Urinary bladder (tissue), 4 donors: ENCODE measurements around the gene RPS6KA3. TPM values are rescaled to one million over a fixed set of nuclear protein-coding genes. Genes with fewer than 3 reads are reported as not detected.
"Not testable (repeated sequence)": the region's sequence is repeated elsewhere in the genome, so short reads cannot be mapped to it uniquely, and the experiment has no call there.

ENCODE experiments used
- DNase-seq: peaks from one replicate; pipeline ENCODE4 v3.0.0-alpha.2; 2015; ENCODE audit errors: extremely low spot score
- H3K27ac ChIP-seq: one replicate; pipeline ENCODE4 v1.5.1; 2013; ENCODE audit warnings: low read depth, mild to moderate bottlenecking, moderate library complexity
- H3K36me3 ChIP-seq: one replicate; pipeline ENCODE4 v1.6.1; 2013; ENCODE audit warnings: mild to moderate bottlenecking, moderate library complexity; ENCODE audit not compliant: insufficient read depth
- H3K4me1 ChIP-seq: one replicate; pipeline ENCODE4 v1.6.1; 2013; ENCODE audit warnings: mild to moderate bottlenecking, moderate library complexity; ENCODE audit not compliant: insufficient read depth
- H3K4me3 ChIP-seq: one replicate; pipeline ENCODE4 v1.5.1; 2013; ENCODE audit warnings: low read depth, low read length
- WGBS: extraction: QIAGEN DNeasy Blood & Tissue Kit; methylation state at CpG from one replicate; pipeline ENCODE4 v1.1.7; 2013; 5-methylcytosine and 5-hydroxymethylcytosine counted together
- polyA plus RNA-seq: library from polyadenylated mRNA; stranded (reverse); fragments of 200-250 nt; gene quantifications from one replicate; pipeline ENCODE4 v1.2.3, GENCODE V29; 2013
- total RNA-seq: library from RNA; depleted of rRNA; stranded (reverse); fragments of >200 nt; gene quantifications from one replicate; pipeline ENCODE4 v1.2.3, GENCODE V29; 2014
- donor health status: healthy with polysubstance abuse.
- donor health status: healthy.

The RPS6KA3 gene
- total and polyA plus RNA-seq, 2 donors, result 20.2 to 65.8 TPM

DNA sequence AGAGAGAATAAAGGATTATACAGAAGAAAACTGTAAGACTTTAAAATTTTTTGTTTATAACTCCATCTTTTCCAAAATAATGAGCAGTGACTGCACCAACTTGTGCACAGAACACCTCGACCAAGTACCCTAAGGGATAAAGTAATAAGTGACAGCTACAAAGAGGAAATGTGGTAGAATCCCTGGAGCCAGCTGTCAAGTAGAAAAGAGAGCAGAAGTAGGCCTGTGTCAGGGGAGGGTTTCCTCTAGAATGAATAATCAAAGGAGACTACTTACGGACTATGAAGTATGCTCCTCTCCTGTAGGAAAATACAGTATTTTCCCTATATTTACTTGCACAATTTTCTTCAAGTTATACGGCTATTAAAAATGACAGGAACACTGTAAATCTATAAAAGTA, 126.3 kb downstream of the RPS6KA3 start:
- DNase-seq, result no peak
- Histone ChIP-seq H3K27ac (no peak overlapping the region), H3K36me3 (no peaks in the 10 kb centered on the region), H3K4me3 (peak overlapping the region; percentile 14), H3K4me1 (no peaks in the 10 kb centered on the region)
- WGBS, result 3% methylated on average over 3 of the region's 3 CpGs

DNA sequence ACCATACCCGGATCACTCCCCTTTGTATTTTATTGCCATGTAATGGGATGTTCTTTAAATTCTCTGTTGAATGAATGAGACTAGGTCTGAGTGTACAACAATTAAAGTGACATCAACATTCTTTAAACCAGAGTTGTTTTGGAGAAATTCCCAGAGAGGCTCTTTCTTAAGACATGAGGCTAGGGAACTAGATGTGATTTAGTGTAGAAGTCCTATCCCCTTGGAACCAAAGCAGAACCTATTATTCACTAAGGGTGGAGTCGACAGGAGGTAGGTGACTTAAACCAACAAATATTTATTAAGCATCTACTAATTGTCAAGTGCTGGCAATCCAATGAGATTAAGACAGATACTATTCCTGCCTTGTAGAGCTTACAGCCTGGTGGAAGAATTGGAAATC, 126.7 kb downstream of the RPS6KA3 start:
- 35% methylated on average over 2 of the region's 2 CpGs for WGBS
- Histone ChIP-seq H3K27ac (no peak overlapping the region), H3K4me3 (peak overlapping the region; percentile 14), H3K4me1 (no peaks in the 10 kb centered on the region), H3K36me3 (no peaks in the 10 kb centered on the region)
- DNase-seq, result no peak

DNA sequence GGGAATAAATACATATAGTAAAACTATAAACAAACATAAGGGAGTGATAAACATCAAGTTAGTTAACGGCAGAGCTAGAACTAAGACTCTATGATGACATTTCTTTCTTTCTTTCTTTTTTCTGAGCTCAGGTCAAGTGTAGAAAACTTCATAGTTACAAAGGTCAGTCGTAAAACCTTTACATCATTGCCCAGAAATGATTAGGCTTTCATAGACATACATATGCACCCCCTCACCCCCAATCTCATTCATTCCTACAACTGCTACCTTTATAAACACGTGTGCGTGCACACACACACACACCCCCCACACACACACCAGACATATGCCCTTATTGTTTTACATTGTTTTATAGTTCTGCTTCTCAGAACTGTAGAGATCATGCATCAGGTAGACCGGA, 130.8 kb downstream of the RPS6KA3 start:
- Histone ChIP-seq H3K4me3 (no peak overlapping the region), H3K27ac (no peak overlapping the region), H3K4me1 (no peaks in the 10 kb centered on the region), H3K36me3 (peaks cover 2% of the 10 kb centered on the region)
- no peak for DNase-seq
- WGBS, result 72% methylated on average over 5 of the region's 5 CpGs

DNA sequence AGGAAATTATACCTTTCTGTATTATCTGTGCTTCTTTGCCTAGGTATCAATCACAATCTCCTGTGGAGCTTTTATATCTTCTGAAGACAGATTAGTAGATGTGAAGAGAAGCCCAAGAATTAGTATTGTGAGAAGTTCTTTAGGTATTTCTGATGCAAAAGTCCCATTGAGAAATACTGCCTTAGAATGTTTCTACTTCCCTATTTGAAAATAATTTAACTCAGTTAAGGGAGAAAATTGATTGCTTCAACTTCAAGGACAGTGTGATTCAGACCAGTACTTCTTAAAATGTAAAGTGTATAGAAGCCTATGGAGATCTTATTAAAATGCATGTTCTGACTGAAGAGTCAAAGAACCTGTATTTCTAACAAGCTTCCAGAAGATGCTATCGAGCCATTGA, 134.0 kb downstream of the RPS6KA3 start:
- Histone ChIP-seq H3K4me3 (no peak overlapping the region), H3K36me3 (peaks cover 2% of the 10 kb centered on the region), H3K27ac (no peak overlapping the region), H3K4me1 (no peaks in the 10 kb centered on the region)
- WGBS, result 85% methylated on average over 1 of the region's 1 CpG
- DNase-seq, result no peak

DNA sequence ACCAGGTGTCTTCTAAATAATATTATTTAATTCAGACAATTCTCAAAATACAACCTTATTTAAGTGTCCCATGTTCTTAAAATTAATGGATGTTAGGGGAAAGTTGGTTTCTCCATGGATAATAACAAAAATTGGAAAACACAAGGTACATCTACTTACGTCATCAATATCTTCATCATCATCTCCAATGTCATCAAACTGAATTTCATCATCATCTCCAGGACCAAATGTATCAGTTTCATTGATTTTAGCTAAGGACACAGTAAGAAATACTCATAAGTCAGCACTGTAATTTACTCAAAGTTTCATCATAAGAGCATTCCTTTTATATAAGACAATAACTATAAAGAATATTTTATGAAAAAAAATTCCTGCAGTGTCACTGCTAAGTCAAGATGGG, 136.4 kb downstream of the RPS6KA3 start:
- WGBS, result 91% methylated on average over 1 of the region's 1 CpG
- Histone ChIP-seq H3K36me3 (peaks cover 2% of the 10 kb centered on the region), H3K4me1 (no peaks in the 10 kb centered on the region)

DNA sequence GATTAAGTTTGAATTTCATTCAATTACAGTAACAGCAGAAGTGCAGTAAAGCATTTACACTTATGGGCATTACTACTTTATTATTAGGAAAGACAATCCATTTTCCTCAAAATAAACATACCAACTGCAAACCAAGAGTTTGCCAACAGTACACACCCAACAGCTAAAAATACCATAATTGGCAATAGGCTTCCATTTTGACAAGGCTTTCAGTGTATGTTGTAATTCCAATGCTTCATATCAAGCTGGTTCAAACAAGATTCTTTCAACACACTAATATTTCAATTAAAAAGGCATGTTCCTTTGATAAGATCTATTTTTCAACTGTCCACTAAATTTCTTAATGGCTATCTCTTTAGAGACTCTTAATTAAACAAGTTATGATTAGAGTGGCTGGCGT, 137.2 kb downstream of the RPS6KA3 start:
- Histone ChIP-seq H3K4me3 (no peak overlapping the region), H3K4me1 (no peaks in the 10 kb centered on the region), H3K27ac (no peak overlapping the region), H3K36me3 (peaks cover 2% of the 10 kb centered on the region)
- 93% methylated on average over 1 of the region's 1 CpG for WGBS
- no peak for DNase-seq

More for the DNA sequence above, 136.4 kb downstream of the RPS6KA3 start:
- Histone ChIP-seq H3K27ac (no peak overlapping the region), H3K4me3 (no peak overlapping the region)
- DNase-seq, result no peak

DNA sequence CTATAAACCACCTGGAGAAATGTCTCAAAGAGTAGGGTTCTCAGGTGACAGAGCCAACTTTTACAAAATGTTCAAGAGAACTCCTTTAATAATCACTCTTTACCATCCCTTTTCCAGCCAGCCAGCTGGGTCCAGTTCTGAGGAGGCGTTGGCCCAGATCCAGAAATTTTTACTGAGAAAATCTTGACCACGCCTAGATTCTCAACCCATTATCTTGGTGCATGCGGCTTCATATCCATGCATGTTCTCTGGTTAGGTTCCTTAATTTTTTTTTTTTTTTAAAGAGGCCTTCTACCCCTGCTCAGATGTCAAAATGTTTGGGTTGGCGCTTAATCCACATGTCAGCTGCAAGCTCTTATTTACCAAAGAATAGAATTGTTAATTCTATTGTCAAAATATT, 138.0 kb downstream of the RPS6KA3 start:
- Histone ChIP-seq H3K27ac (no peak overlapping the region), H3K4me1 (no peaks in the 10 kb centered on the region), H3K36me3 (peaks cover 2% of the 10 kb centered on the region), H3K4me3 (no peak overlapping the region)
- WGBS, result 48% methylated on average over 4 of the region's 4 CpGs
- DNase-seq, result no peak

DNA sequence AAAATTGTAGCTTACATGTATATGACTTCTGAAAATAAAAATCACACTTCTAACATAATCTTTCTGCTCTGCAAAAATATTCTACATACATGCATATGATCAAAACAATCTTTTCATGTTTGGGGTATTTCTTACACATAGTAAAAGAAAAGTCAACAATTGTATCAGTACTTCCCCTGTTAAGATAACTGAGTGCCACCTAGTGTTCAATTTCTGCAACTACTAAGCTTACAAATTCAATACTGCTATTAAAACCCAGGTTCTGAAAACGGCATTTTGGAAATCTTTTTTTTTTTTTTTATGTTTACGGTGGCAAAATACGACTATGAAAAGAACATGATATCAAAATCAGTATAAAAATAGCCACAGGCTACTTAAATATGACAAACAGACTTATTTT, 139.3 kb downstream of the RPS6KA3 start:
- 2% methylated on average over 3 of the region's 3 CpGs for WGBS
- not testable (repeated sequence) for H3K4me1 ChIP-seq, DNase-seq, H3K4me3 ChIP-seq, H3K27ac ChIP-seq, H3K36me3 ChIP-seq

DNA sequence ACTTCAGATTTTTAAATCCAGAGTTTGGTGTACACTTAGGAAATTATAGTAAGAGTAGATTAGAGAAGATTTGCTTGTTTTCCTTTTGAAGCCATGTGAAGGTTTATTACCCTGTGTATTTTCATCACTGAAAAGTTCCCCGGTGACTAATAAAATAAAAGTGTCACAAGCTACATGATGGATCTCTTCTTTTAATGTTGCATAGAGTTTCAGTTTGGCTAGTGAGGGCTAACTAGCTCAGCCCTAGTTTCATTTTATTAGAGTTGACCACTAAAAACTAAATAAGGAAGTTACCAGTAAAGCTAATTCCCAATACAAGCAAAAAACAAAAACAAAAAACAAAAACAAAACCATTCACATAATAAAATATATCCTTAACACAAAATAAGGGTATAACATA, 139.9 kb downstream of the RPS6KA3 start:
- not testable (repeated sequence) for H3K4me3 ChIP-seq, H3K4me1 ChIP-seq, DNase-seq, H3K36me3 ChIP-seq, H3K27ac ChIP-seq
- WGBS, result 12% methylated on average over 1 of the region's 1 CpG

DNA sequence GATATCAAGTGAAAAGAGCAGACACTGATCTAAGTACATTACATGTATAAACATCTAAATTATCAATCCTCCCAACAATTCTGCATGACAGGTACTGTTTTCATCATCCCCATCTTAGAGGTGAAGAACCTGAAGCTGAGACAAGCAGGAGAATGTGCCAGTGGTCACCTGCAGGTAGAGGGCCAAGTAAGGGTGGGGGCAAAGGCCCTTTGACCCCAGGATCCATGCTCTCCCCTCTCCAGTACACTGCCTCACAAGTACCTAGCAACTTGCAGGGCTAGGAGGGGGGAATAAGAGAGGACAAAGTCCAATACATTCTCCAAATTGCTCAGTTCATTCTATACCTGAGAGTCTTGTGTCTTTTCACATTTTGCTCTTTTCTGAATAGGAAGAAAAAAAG, 141.7 kb downstream of the RPS6KA3 start:
- DNase-seq, result no peak
- H3K4me1 ChIP-seq, result no peaks in the 10 kb centered on the region
- no peak overlapping the region for H3K4me3 ChIP-seq

DNA sequence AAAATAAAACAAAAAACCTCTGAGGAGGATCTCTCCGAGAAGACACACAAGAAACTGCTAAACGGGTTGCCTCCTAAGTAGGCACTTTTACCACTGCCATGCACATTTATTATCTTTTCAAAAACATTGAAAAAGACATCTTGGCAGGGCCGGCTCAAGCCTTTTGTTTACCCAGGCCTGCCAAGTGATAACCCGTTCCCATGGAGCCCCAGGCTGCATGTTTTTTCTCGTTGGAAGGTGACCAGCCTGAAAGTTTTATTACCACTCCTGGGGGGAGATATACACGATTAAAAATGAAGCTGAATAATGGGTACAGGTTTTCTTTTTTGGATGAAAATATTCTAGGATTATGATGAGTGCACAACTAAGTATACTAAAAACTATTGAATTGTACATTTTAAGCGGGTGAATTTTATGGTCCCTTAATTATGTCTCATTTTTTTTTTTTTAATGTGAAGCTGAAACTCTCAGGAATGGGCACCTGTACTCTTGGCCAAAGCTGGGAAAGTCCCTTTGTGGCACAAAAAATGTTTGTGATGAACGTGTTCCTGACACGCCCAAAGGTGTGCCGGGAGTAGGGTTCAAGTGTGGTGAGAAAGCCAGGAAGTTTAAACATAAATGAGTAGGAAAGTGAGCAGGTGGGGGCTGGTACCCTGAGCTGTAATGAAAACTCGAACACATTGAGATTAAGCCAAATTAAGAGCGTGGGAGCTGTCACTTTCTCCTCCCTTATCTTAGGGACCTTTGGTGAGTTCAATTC, 148.5 kb downstream of the RPS6KA3 start:
- no peaks in the 10 kb centered on the region for H3K36me3 ChIP-seq
- no peaks in the 10 kb centered on the region for H3K4me1 ChIP-seq
- no peak overlapping the region for H3K4me3 ChIP-seq
- H3K27ac ChIP-seq, result no peak overlapping the region
- DNase-seq, result no peak
- 45% methylated on average over 12 of the region's 12 CpGs for WGBS

More for the DNA sequence above, 141.7 kb downstream of the RPS6KA3 start:
- Histone ChIP-seq H3K27ac (no peak overlapping the region), H3K36me3 (no peaks in the 10 kb centered on the region)

DNA sequence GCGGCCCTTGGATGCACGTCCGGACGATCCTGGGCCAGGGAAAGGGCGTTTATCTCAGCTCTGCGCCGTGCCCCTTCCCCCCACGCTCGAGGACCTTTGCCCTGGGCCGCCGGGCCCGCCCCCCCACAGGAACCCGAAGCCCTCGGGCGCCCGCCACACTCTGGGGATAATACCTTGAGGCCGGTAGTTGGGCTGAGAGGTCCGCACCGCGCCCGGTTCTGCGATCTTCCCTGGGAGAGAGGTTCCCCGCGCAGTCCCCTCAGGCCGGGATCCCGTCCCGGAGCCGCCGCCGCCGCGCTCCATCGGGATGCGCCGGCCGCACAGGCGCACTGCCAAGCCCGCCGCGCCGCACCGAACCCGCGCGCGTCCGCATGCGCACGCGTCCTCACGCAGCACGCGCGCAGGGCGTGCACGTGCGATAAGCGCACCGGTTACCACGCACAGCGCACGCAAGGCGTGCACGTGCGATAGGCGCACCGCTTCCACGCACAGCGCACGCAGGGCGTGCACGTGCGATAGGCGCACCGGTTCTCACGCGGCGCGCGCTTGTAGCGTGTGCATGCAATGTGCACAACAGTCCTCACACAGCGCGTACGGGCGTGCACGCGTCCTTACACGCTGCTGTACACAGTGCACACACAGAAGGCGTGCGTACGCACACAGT, 150.0 kb downstream of the RPS6KA3 start, which contains the start of gene MAP7D2:
Gene MAP7D2, minus strand, starts transcription at position 331 of the 664 bp plus-strand sequence. Its CDS starts 28 bp downstream, at position 303.
- WGBS, result 14% methylated on average over 91 of the region's 91 CpGs
- Histone ChIP-seq H3K27ac (no peak within 1 kb of the TSS), H3K4me3 (peak within 1 kb of the TSS; percentile 21)

DNA sequence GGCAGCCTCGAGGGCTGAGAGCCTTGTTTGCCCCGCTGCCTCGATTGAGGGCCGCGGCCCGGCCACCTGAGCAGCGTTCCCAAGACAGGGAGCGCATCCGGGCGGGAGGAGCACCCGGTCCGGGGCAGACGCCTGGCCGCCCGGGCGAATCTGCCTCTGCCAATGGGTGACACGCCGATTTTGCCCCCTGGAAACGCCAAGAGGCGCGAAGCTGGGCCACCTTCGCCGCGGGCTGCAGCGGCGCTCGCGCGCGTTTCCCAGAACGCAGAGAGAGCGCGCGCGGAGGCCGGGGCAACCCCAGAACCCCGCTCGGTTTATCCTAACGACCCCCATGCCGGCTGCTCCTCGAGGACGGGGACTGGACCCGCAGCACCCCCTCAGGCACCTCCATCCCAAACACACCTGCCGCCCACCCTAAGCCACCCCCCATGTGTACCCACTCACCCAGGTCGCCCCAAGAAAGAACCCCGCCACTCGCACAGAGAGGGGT, 150.6 kb downstream of the RPS6KA3 start:
- H3K4me3 ChIP-seq, result peak overlapping the region; percentile 21
- DNase-seq, result no peak

More for the DNA sequence above, 150.0 kb downstream of the RPS6KA3 start, which contains the start of gene MAP7D2:
- no peaks in the 10 kb centered on the region for H3K36me3 ChIP-seq
- no peaks in the 10 kb centered on the region for H3K4me1 ChIP-seq
- no peak for DNase-seq

More for the DNA sequence above, 150.6 kb downstream of the RPS6KA3 start:
- 5% methylated on average over 47 of the region's 47 CpGs for WGBS
- no peak overlapping the region for H3K27ac ChIP-seq
- H3K36me3 ChIP-seq, result no peaks in the 10 kb centered on the region
- no peaks in the 10 kb centered on the region for H3K4me1 ChIP-seq
